ENCODE data around the gene SELENOK. TPM values are rescaled to one million over a fixed set of nuclear protein-coding genes. Genes with fewer than 3 reads are reported as not detected.
A peak's percentile ranks its signal among the peaks of the same experiment; 100 is the strongest.

SELENOK gene
- total and polyA plus RNA-seq, 2 of the 13 experiments (the other 11 are each of a cell fraction or from before 2014, with no cell fraction given): 67.0 to 81.0 TPM

- TF ChIP-seq TBL1XR1 (IDR thresholded peaks at IDR 0.05; ENCODE audit: borderline replicate concordance, low read length, partially characterized antibody) (no peak), SIN3A (IDR thresholded peaks at IDR 0.05; ENCODE audit: borderline replicate concordance, low read depth, low read length) (0 out of 2 replicates have a peak, but pooled peaks have one; percentile 67), ZNF557 (CRISPR knock-in tag; IDR thresholded peaks at IDR 0.05) (no peak), ZNF280D (CRISPR knock-in tag; IDR thresholded peaks at IDR 0.05) (no peak), ESRRA (CRISPR knock-in tag; IDR thresholded peaks at IDR 0.05; ENCODE audit: low read depth) (peak; percentile 46; the same call in 1 of the 2 replicates), RAD21 (CRISPR knock-in tag; IDR thresholded peaks at IDR 0.05) (peak; percentile 54), ZFY (CRISPR knock-in tag; IDR thresholded peaks at IDR 0.05) (peak; percentile 94), ZNF160 (CRISPR knock-in tag; IDR thresholded peaks at IDR 0.05) (peak; percentile 71; the same call in 1 of the 2 replicates), GABPB1 (CRISPR knock-in tag; IDR thresholded peaks at IDR 0.05) (peak; percentile 92), UBTF (CRISPR knock-in tag; IDR thresholded peaks at IDR 0.05) (peak; percentile 99), ZEB1 (IDR thresholded peaks at IDR 0.05; ENCODE audit: insufficient replicate concordance, low read depth) (no peak), ZNF547 (CRISPR knock-in tag; IDR thresholded peaks at IDR 0.05) (peak; percentile 66), PATZ1 (CRISPR knock-in tag; IDR thresholded peaks at IDR 0.05) (peak; percentile 97), ZNF614 (CRISPR knock-in tag; IDR thresholded peaks at IDR 0.05; ENCODE audit: borderline replicate concordance) (peak; percentile 30; the same call in 1 of the 2 replicates), ARNT2 (CRISPR knock-in tag; IDR thresholded peaks at IDR 0.05; ENCODE audit: low read depth) (peak; percentile 93), MAFG (CRISPR knock-in tag; IDR thresholded peaks at IDR 0.05) (no peak), FOXC1 (CRISPR knock-in tag; IDR thresholded peaks at IDR 0.05; ENCODE audit: borderline replicate concordance) (0 out of 2 replicates have a peak, but pooled peaks have one; percentile 66), ZNF512 (CRISPR knock-in tag; IDR thresholded peaks at IDR 0.05) (no peak), XBP1 (CRISPR knock-in tag; IDR thresholded peaks at IDR 0.05) (no peak), KLF6 (CRISPR knock-in tag; IDR thresholded peaks at IDR 0.05) (peak; percentile 35; the same call in 1 of the 2 replicates)
Observed at GRCh38 chr3:53881691-53882593, 9.7 kb downstream of the SELENOK start, which contains the start of gene ACTR8 (continued).
